Neural cell (in vitro differentiated cells): ENCODE measurements around the gene TMEM174.

Experiments
- CTCF ChIP-seq: fragments of 450-650 bp; IDR thresholded peaks from 2 replicates; pipeline ENCODE4 v1.5.1; 2014; ENCODE audit warnings: antibody characterized with exemption, mild to moderate bottlenecking, moderate library complexity; ENCODE audit not compliant: poor library complexity, severe bottlenecking
- EP300 ChIP-seq: fragments of 450-650 bp; conservative IDR thresholded peaks from 2 replicates; pipeline ENCODE4 v1.6.1; 2014; ENCODE audit warnings: antibody characterized with exemption, mild to moderate bottlenecking, moderate library complexity; ENCODE audit not compliant: poor library complexity, severe bottlenecking
- MXI1 ChIP-seq: fragments of 450-650 bp; conservative IDR thresholded peaks from 2 replicates; pipeline ENCODE4 v1.6.1; 2014; ENCODE audit warnings: antibody characterized with exemption, mild to moderate bottlenecking; ENCODE audit not compliant: poor library complexity, severe bottlenecking
- POLR2AphosphoS5 ChIP-seq: IDR thresholded peaks from 2 replicates; pipeline ENCODE4 v1.6.1; 2012
- RAD21 ChIP-seq: fragments of 450-650 bp; conservative IDR thresholded peaks from 2 replicates; pipeline ENCODE4 v1.6.1; 2014; ENCODE audit warnings: antibody characterized with exemption, mild to moderate bottlenecking, moderate library complexity
- REST ChIP-seq: IDR thresholded peaks from 2 replicates; pipeline ENCODE4 v1.6.1; 2012; ENCODE audit warnings: borderline replicate concordance

GRCh38 chr5:73160239-73160671, 12.7 kb upstream of the TMEM174 start:
- TF ChIP-seq CTCF (no peak), REST (no peak), EP300 (no peak), MXI1 (no peak), RAD21 (no peak), POLR2AphosphoS5 (no peak)
